RPMI8226 (cell line): ENCODE results near the gene REXO1.
A peak's percentile ranks its signal among the peaks of the same experiment; 100 is the strongest.

ENCODE experiments used
- DNase-seq: peaks from one replicate; pipeline ENCODE4 v3.0.0-alpha.2; 2015

The REXO1 gene

GRCh38 chr19:1859331-1859781 is 11.1 kb upstream of the REXO1 start:
- DNase-seq = no peak

- DNase-seq = peak; percentile 27
Observed at GRCh38 chr19:1858412-1859081, 10.3 kb upstream of the REXO1 start.

- peak; percentile 25 for DNase-seq
Observed at GRCh38 chr19:1857648-1858326, 9.5 kb upstream of the REXO1 start.

GRCh38 chr19:1856698-1857603 is 8.7 kb upstream of the REXO1 start:
- DNase-seq = peak; percentile 92

GRCh38 chr19:1856345-1856697 is 8.0 kb upstream of the REXO1 start:
- no peak for DNase-seq

- peak; percentile 40 for DNase-seq
Observed at GRCh38 chr19:1855828-1856255, 7.6 kb upstream of the REXO1 start.

GRCh38 chr19:1855040-1855827 is 7.0 kb upstream of the REXO1 start:
- DNase-seq = peak; percentile 95

- DNase-seq = no peak
Observed at GRCh38 chr19:1854542-1855039, 6.3 kb upstream of the REXO1 start.

- no peak for DNase-seq
Observed at GRCh38 chr19:1854039-1854541, 5.8 kb upstream of the REXO1 start.

- peak; percentile 91 for DNase-seq
Observed at GRCh38 chr19:1853295-1854038, 5.2 kb upstream of the REXO1 start.

- DNase-seq = no peak
Observed at GRCh38 chr19:1852581-1853128, 4.4 kb upstream of the REXO1 start.

- DNase-seq = no peak
Observed at GRCh38 chr19:1851654-1852580, 3.6 kb upstream of the REXO1 start.

- no peak for DNase-seq
Observed at GRCh38 chr19:1850809-1851653, 2.7 kb upstream of the REXO1 start.

GRCh38 chr19:1849886-1850398 is 1.7 kb upstream of the REXO1 start:
- DNase-seq = no peak

GRCh38 chr19:1849132-1849474 is 820 bp upstream of the REXO1 start:
- no peak for DNase-seq

GRCh38 chr19:1847684-1848398 is 442 bp downstream of the REXO1 start:
- DNase-seq = peak; percentile 49

- DNase-seq = no peak
Observed at GRCh38 chr19:1847348-1847683, 967 bp downstream of the REXO1 start.

- no peak for DNase-seq
Observed at GRCh38 chr19:1846517-1847204, 1.6 kb downstream of the REXO1 start.
